HG03045 (cell line): ENCODE measurements around the gene OSBPL6.
A peak's percentile ranks its signal among the peaks of the same experiment; 100 is the strongest.
"Not testable (repeated sequence)": the region's sequence is repeated elsewhere in the genome, so short reads cannot be mapped to it uniquely, and the experiment has no call there.

Source experiments
- ATAC-seq: cut with Tn5 transposase; IDR thresholded peaks from one replicate; pipeline ENCODE4 v1.9.1; 2021; ENCODE audit warnings: mild to moderate bottlenecking, moderate library complexity; ENCODE audit not compliant: unreplicated experiment

The OSBPL6 gene

GRCh38 chr2:178422097-178422496, 227.8 kb downstream of the OSBPL6 start:
- ATAC-seq: no peak

- ATAC-seq: not testable (repeated sequence)
Observed at GRCh38 chr2:178423746-178424145, 229.4 kb downstream of the OSBPL6 start.

- no peak for ATAC-seq
Observed at GRCh38 chr2:178425255-178425827, 231.0 kb downstream of the OSBPL6 start.

- no peak for ATAC-seq
Observed at GRCh38 chr2:178426388-178426787, 232.1 kb downstream of the OSBPL6 start.

GRCh38 chr2:178427458-178427857, 233.1 kb downstream of the OSBPL6 start:
- no peak for ATAC-seq

- ATAC-seq: no peak
Observed at GRCh38 chr2:178428396-178428806, 234.1 kb downstream of the OSBPL6 start.

GRCh38 chr2:178429336-178429735, 235.0 kb downstream of the OSBPL6 start:
- no peak for ATAC-seq

- no peak for ATAC-seq
Observed at GRCh38 chr2:178436662-178437061, 242.3 kb downstream of the OSBPL6 start.

- ATAC-seq: no peak
Observed at GRCh38 chr2:178441426-178441825, 247.1 kb downstream of the OSBPL6 start.

- no peak for ATAC-seq
Observed at GRCh38 chr2:178448968-178449661, 254.8 kb downstream of the OSBPL6 start.

- peak; percentile 6 for ATAC-seq
Observed at GRCh38 chr2:178449700-178450523, 255.6 kb downstream of the OSBPL6 start.

GRCh38 chr2:178450524-178450773, 256.1 kb downstream of the OSBPL6 start:
- peak; percentile 45 for ATAC-seq

GRCh38 chr2:178450774-178451525, 256.6 kb downstream of the OSBPL6 start, which contains the start of the genes PJVK and PRKRA:
PJVK (plus strand) TSS chr2:178451378; CDS start chr2:178453410, 2,032 bp downstream.
PRKRA (minus strand) TSS chr2:178451175; CDS start chr2:178451030, 145 bp downstream.
- peak; percentile 86 for ATAC-seq

GRCh38 chr2:178452334-178452733, 258.0 kb downstream of the OSBPL6 start:
- ATAC-seq: no peak
